ENCODE data around the gene INSYN2B. TPM values are rescaled to one million over a fixed set of nuclear protein-coding genes. Genes with fewer than 3 reads are reported as not detected.

The INSYN2B gene
- total RNA-seq, 1 experiment from 2014 or later = 15.6 TPM

Other genes with a start within 250 kb of the INSYN2B start
- gene FOXI1, start 125.4 kb upstream of the INSYN2B start, total RNA-seq (2014; rRNA removed; shearing (Covaris generic)) = 0.10 TPM in 1 of 2 replicates, not detected in the other